CD4-positive, alpha-beta T cell treated with Interleukin-2 at 100 ng/mL for 4 hours (primary cell): ENCODE data around the gene RNF157.
"Not testable (repeated sequence)": the region's sequence is repeated elsewhere in the genome, so short reads cannot be mapped to it uniquely, and the experiment has no call there.

Experiments used
- DNase-seq: peaks from one replicate; pipeline ENCODE4 v3.0.0-alpha.2; 2020; ENCODE audit warnings: low spot score

Gene RNF157

DNA sequence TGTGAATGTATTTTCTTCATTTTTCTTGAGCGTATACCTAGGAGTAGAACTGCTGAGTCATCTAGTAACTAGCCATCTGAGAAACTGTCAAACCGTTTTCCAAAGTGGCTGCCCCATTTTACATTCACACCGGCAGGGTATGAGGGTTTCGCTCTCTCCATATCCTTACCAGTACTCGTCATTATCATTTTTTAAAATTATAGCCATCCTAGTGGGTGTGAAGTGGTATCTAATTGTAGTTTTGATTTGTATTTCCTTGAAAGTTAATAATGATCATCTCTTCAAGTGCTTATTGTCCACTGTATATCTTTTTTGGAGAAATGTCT is 6.0 kb downstream of the RNF157 start:
- DNase-seq: peak; percentile 18

DNA sequence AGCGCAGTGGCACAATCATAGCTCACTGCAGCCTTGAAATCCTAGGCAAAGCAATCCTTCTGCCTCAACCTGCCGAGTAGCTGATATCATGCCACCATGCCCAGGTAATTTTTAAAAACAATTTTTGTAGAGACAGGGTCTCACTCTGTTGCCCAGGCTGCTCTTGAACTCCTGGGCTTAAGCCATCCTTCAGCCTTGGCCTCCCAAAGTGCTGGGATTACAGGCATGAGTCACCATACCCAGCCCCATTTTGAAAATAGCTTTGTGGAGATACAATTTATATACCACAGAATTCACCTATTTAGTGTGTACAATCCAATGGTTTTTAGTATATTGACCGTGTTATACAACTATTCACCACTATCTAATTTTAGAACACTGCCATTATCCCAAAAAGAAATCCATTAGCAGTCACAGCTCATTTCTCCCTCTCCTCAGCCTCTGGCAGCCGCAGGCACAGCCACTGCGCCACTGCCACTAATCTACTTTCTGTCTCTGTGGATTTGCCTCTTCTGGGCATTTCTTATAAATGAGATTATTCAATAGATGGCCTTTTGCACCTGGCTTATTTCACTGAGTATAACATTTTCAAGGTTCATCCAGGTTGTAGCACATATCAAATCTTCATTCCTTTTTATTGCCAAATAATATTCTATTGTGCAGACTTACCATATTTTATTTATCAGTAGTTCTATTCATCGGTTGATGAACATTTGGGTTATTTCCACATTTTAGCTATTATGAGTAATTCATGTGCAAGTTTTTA is 6.5 kb downstream of the RNF157 start:
- DNase-seq: no peak

GRCh38 chr17:76232342-76232741 is 8.0 kb downstream of the RNF157 start:
- DNase-seq: no peak

DNA sequence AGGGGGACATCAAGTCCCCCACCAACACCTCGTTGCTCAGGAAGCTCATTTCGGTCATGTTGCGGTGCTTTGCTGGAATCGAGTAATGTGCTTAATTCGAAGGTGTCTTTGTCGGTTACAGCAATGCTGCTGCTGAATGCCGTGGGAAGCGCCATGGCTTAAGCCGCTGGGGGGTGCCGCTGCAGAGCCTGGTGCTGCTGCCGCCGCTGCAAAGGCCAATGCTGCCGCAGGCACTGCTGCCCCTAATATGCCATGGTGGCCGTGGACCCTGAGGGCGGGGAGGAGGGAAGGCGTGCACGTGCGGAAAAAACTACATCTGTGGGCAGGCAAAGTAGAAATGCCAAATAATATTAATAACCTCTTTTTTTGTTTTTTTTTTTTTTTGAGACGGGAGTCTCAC is 13.5 kb downstream of the RNF157 start:
- not testable (repeated sequence) for DNase-seq

GRCh38 chr17:76225373-76226086 is 14.8 kb downstream of the RNF157 start:
- not testable (repeated sequence) for DNase-seq

DNA sequence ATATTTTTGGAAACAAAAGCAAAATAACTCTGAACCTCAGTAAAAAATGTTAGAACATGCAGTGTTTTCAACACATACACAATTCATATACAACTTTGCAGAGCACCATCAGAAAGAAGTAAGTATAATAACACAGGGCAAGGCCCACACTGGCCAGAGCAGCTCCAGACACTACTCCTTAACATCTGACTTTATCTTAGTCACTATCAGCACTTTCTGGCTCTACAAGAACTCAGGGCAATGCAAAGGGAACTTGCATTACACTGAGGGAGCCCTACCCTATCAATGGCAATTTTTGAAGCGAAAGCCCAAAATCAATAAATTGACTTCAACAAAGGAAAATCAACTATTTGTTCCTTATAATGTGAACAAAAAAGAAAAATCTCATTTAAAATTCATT is 16.5 kb downstream of the RNF157 start:
- no peak for DNase-seq

DNA sequence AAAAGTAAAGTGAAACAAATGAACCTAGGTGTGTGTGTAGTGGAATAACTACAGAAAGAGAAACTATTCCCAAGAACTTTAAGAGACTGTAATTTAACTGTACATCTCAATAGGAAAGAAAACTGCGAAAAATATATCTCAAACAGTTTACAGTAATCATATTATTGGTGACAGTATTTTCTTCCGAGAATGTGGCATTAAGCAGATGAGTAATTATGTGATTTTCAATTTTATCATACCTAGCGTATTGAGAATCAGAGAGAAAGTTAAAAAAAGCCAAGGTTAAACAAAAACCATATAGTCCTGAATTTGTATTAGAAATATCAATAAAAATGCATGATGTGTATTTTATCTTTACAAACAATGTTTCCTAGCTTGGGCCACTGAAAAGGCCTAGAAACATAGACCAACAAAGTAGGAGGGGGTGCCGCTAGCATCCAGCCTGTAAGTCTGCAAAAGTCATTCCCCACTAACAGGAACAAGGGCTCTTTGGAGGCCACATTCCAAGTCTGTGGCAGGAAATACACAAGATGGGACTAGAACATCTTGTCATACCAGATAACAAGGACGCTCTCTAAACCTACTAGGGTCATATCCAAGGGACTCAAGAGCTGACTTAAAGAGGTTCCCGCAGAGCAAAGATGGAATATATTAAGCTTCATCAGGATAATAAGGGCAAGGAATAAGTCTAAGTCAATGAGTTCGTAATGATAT is 20.5 kb downstream of the RNF157 start:
- no peak for DNase-seq

DNA sequence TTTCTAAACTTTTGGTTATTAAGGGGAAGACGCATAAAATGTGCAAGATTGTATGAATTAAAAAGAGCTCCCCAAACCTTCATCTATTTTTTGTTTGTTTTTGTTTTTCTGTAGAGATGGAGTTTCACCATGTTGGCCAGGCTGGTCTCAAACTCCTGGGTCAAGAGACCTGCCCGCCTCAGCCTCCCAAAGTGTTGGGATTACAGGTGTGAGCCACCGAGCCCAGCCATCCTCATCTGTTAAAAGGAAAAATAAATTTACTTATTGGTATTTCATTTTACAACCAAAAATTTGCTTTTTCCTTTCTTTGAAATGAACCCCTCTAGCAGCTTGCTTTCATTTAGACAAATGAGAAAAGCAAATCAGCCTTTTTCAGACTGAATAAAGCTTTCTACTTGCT is 23.2 kb downstream of the RNF157 start:
- DNase-seq: no peak

DNA sequence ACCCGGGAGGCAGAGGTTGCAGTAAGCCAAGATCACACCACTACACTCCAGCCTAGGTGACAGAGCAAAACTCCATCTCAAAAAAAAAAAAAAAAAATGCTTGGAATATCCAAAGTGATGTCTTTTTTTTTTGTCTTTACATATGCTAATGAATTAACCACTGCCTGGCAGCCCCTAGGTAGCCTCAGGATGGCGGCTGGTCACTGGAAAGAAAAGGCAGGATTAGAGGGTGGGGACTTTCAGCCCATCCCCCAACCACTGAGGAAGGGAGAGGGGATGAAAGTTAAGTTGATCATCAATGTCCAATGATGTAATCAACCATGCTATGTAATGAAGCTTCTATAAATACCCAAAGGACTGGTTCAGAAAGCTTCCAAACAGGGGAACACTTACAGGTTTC is 26.8 kb downstream of the RNF157 start:
- no peak for DNase-seq

GRCh38 chr17:76208120-76208519 is 32.2 kb downstream of the RNF157 start:
- peak; percentile 56 for DNase-seq

DNA sequence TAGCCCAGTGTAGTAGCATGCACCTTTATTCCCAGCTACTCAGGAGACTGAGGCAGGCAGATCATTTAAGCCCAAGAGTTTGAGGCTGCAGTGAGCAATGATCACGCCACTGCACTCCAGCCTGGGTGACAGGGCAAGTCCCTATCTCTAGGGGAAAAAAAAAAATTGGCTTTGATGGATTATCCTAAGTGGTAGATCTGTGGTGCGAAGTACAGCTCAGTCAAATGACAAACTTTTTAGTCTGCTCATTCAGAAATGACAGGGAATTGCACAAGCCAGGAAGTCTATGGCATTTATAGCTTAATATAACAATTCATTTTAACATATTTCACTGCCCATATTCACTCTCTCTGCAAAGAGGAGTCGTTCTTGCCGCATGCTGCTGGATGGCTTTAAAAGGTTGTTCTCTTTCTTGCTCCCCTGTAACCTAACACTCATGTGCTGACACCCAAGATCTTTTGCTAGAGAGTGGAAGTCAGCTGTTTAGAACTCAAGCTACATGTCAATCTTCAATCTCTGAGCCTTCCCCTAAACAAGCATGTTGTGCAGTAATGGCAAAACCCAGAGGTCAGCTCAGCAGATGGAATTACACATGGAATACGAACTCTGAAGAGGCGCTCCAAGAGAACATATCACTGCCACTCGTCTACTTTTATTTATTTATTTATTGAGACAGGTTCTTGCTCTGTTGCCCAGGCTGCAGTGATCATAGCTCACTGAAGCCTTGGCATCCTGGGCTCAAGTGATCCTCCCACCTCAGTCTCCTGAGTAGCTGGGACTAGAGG is 32.8 kb downstream of the RNF157 start:
- no peak for DNase-seq

- not testable (repeated sequence) for DNase-seq
Observed at GRCh38 chr17:76205542-76206144, 34.6 kb downstream of the RNF157 start.

GRCh38 chr17:76204277-76204676 is 36.0 kb downstream of the RNF157 start:
- DNase-seq: no peak

- DNase-seq: no peak
Observed at GRCh38 chr17:76200354-76200753, 39.9 kb downstream of the RNF157 start.

DNA sequence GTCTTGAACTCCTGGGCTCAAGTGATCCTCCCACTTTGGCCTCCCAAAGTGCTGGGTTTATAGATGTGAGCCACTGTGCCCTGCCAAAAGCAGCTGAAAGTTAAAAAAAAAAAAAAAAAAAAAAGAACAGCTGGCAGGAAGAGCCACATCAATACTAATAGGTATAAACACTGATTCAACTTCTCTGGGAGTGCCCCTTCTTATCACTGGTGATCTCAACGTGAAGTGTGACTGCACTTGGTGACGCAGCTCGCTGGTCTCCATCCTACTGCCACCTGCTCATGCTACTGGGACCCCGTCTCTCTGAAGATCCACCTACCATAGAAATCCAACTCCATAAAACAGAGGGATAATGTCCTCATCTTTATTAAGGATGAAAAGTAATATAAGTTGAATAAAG is 40.8 kb downstream of the RNF157 start:
- DNase-seq: peak; percentile 82

GRCh38 chr17:76198702-76199101 is 41.6 kb downstream of the RNF157 start:
- DNase-seq: peak; percentile 27

DNA sequence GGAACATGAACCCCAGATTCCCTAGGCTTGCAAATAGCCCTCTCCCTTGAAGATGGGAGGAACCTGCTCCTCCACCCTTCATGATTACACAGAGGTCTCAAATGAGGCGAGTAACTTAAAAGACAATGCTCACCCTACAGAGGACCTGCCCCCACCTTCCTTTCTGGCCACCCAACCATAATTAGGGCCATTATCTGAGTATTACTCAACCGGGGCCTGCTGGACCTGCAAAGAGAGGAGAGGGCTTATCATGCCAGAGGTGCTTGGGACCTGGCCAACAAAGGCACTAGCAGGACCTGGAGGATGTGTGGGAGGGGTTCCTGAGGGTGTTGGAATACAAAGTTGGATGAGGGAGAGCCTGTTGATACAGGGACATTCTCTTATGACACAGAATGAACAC is 42.4 kb downstream of the RNF157 start:
- DNase-seq: no peak

GRCh38 chr17:76196675-76197074 is 43.6 kb downstream of the RNF157 start:
- DNase-seq: no peak

DNA sequence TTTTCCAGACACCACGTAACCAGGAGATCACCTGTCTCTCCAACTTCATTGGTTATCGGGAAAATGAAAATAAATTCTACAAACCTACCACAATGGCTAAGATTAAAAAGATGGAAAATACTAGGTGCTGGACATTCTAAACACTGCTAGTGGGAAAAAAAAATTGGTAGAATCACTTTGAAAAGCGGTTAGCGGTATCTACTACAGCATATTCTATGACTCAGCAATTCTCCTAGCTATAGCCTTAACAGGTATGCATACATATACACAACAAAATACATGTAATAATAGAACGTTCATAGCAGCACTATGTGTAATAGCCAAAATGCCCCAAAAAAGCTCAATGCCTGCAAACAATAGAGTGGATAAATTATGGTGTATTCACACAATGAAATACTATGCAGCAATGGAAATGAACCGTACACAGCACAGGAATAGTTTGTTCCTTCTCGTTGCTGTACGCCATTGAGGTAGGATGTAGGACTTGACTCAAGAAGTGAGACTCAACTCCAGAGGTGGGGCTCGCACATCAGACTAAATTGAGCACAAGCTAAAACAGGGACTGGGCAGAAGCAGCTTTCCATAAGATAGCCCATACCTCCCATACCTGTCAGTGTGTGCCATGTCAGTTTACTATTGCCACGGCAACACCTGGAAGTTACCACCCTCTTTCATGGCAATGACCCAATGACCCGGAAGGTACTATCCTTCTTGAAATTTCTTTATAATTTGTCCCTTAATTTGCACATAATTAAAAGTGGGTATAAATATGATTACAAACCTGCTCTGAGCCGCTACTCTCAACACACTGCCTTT is 44.8 kb downstream of the RNF157 start:
- no peak for DNase-seq

GRCh38 chr17:76193591-76193990 is 46.7 kb downstream of the RNF157 start:
- DNase-seq: peak; percentile 35

- peak; percentile 90 for DNase-seq
Observed at GRCh38 chr17:76191896-76192295, 48.4 kb downstream of the RNF157 start.
